IMR-90 (cell line): ENCODE measurements around the gene KRT5. TPM values are rescaled to one million over a fixed set of nuclear protein-coding genes. Genes with fewer than 3 reads are reported as not detected.

Experiments
- ATAC-seq: fragments of 200-7000 bp; cut with Tn5 transposase; 2 replicates; pipeline ENCODE4 v1.9.1; 2020; ENCODE audit warnings: low read depth, mild to moderate bottlenecking, moderate library complexity
- BruUV-seq: library from RNA; stranded (reverse); fragments of 400-500 nt; replicated peaks from 2 replicates; lab custom pipeline; 2021; lab: Mats Ljungman, UMichigan
- CTCF ChIA-PET: fragments of 300-600 bp; formaldehyde crosslinking; extraction: SDS; loops from one replicate; lab custom pipeline; 2021; ENCODE audit warnings: antibody characterized with exemption; lab: Yijun Ruan, JAX
- POLR2A ChIA-PET: fragments of 300-600 bp; sonication (Branson Sonifier 250); formaldehyde crosslinking; loops from one replicate; lab custom pipeline; 2022; ENCODE audit warnings: antibody characterized with exemption; ENCODE audit not compliant: unreplicated experiment; lab: Charles Lee
- DNase-seq: peaks from one replicate; pipeline ENCODE4 v3.0.0; 2013
- H2AFZ ChIP-seq: replicated peaks from 2 replicates; pipeline ENCODE3; 2013; ENCODE audit warnings: low read length, mild to moderate bottlenecking; ENCODE audit not compliant: poor library complexity
- H2AK5ac ChIP-seq: 2 replicates; pipeline ENCODE4 v1.6.1; 2013; ENCODE audit warnings: low read depth, low read length, inconsistent platforms
- H2AK9ac ChIP-seq: replicated peaks from 2 replicates; pipeline ENCODE3; 2013; ENCODE audit warnings: mild to moderate bottlenecking, low read depth, low read length, moderate library complexity; ENCODE audit not compliant: poor library complexity
- H2BK120ac ChIP-seq: 2 replicates; pipeline ENCODE4 v1.6.1; 2013; ENCODE audit warnings: low read depth, low read length, inconsistent platforms
- H2BK15ac ChIP-seq: 3 replicates; pipeline ENCODE4 v1.6.1; 2013; ENCODE audit warnings: low read depth, low read length, inconsistent platforms
- H2BK20ac ChIP-seq: 2 replicates; pipeline ENCODE4 v1.6.1; 2013; ENCODE audit warnings: low read depth, mild to moderate bottlenecking, inconsistent platforms, low read length, moderate library complexity
- H2BK5ac ChIP-seq: 2 replicates; pipeline ENCODE4 v1.6.1; 2013; ENCODE audit warnings: mild to moderate bottlenecking, low read depth, low read length, inconsistent platforms; ENCODE audit not compliant: poor library complexity, severe bottlenecking
- H3K14ac ChIP-seq: replicated peaks from 2 replicates; pipeline ENCODE4 v1.6.1; 2013; ENCODE audit warnings: low read depth, low read length, inconsistent platforms
- H3K18ac ChIP-seq: 2 replicates; pipeline ENCODE4 v1.6.1; 2013; ENCODE audit warnings: low read depth, low read length, control low read depth
- H3K23ac ChIP-seq: 2 replicates; pipeline ENCODE4 v1.6.1; 2013; ENCODE audit warnings: low read depth, low read length, inconsistent platforms
- H3K27ac ChIP-seq: 2 replicates; pipeline ENCODE4 v1.5.1; 2013; ENCODE audit warnings: mild to moderate bottlenecking, control low read depth, low read length; ENCODE audit not compliant: insufficient read depth
- H3K27me3 ChIP-seq: 2 replicates; pipeline ENCODE4 v1.6.1; 2013; ENCODE audit warnings: low read length; ENCODE audit not compliant: control insufficient read depth, insufficient read depth
- H3K36me3 ChIP-seq: 2 replicates; pipeline ENCODE4 v1.6.1; 2013; ENCODE audit warnings: low read length, mixed read lengths; ENCODE audit not compliant: control insufficient read depth, insufficient read depth
- H3K4ac ChIP-seq: 2 replicates; pipeline ENCODE4 v1.6.1; 2013; ENCODE audit warnings: low read depth, low read length, inconsistent platforms
- H3K4me1 ChIP-seq: 2 replicates; pipeline ENCODE4 v1.6.1; 2013; ENCODE audit warnings: low read length, mixed read lengths; ENCODE audit not compliant: control insufficient read depth, insufficient read depth
- H3K4me2 ChIP-seq: 2 replicates; pipeline ENCODE4 v1.6.1; 2013; ENCODE audit warnings: low read depth, mild to moderate bottlenecking, control low read depth, low read length, moderate library complexity
- H3K4me3 ChIP-seq: 2 replicates; pipeline ENCODE4 v1.5.1; 2013; ENCODE audit warnings: low read depth, mild to moderate bottlenecking, control low read depth, low read length, moderate library complexity; ENCODE audit not compliant: insufficient read depth
- H3K56ac ChIP-seq: 2 replicates; pipeline ENCODE4 v1.6.1; 2013; ENCODE audit warnings: low read length, inconsistent platforms; ENCODE audit not compliant: insufficient read depth; ENCODE audit errors: extremely low read depth
- H3K79me1 ChIP-seq, 2 experiments: 2 replicates each; pipeline ENCODE4 v1.6.1; 2013; ENCODE audit warnings: low read length in 2 of 2, inconsistent platforms in 1 of 2, low read depth in 1 of 2
- H3K9ac ChIP-seq: 2 replicates; pipeline ENCODE4 v1.6.1; 2013; ENCODE audit warnings: low read depth, low read length, control low read depth
- H3K9me1 ChIP-seq: 2 replicates; pipeline ENCODE4 v1.6.1; 2013; ENCODE audit warnings: low read length, inconsistent platforms; ENCODE audit not compliant: insufficient read depth
- H3K9me3 ChIP-seq: 2 replicates; pipeline ENCODE4 v1.6.1; 2013; ENCODE audit warnings: low read length; ENCODE audit not compliant: control insufficient read depth, insufficient read depth
- H4K20me1 ChIP-seq: 2 replicates; pipeline ENCODE4 v1.6.1; 2013; ENCODE audit warnings: low read length, inconsistent platforms; ENCODE audit not compliant: insufficient read depth
- H4K5ac ChIP-seq: 2 replicates; pipeline ENCODE4 v1.6.1; 2013; ENCODE audit warnings: mild to moderate bottlenecking, low read depth, low read length, control low read depth
- H4K8ac ChIP-seq, 2 experiments: 2 replicates each; pipeline ENCODE4 v1.6.1; 2013; ENCODE audit warnings: low read depth in 2 of 2, low read length in 2 of 2, control low read depth in 1 of 2, inconsistent platforms in 1 of 2
- H4K91ac ChIP-seq: 2 replicates; pipeline ENCODE4 v1.6.1; 2013; ENCODE audit warnings: low read depth, low read length, inconsistent platforms; ENCODE audit not compliant: insufficient read depth
- BHLHE40 ChIP-seq: fragments of 150-350 bp; IDR thresholded peaks from 2 replicates; pipeline ENCODE4 v1.6.1; 2016; ENCODE audit warnings: mild to moderate bottlenecking, low read depth, low read length
- CEBPB ChIP-seq: IDR thresholded peaks from 2 replicates; pipeline ENCODE4 v1.6.1; 2012; ENCODE audit warnings: low read depth, low read length, improper control_type of control experiment
- CHD1 ChIP-seq: IDR thresholded peaks from 2 replicates; pipeline ENCODE4 v1.6.1; 2012; ENCODE audit warnings: low read depth, low read length, improper control_type of control experiment
- CTCF ChIP-seq: conservative IDR thresholded peaks from 2 replicates; pipeline ENCODE4 v1.5.1; 2012; ENCODE audit warnings: mild to moderate bottlenecking, low read depth, low read length, improper control_type of control experiment
- FOS ChIP-seq: fragments of 150-350 bp; IDR thresholded peaks from 2 replicates; pipeline ENCODE4 v1.6.1; 2016; ENCODE audit warnings: low read depth, low read length
- MAFK ChIP-seq: IDR thresholded peaks from 2 replicates; pipeline ENCODE4 v1.6.1; 2012; ENCODE audit warnings: low read depth, low read length, improper control_type of control experiment
- MAZ ChIP-seq: IDR thresholded peaks from 2 replicates; pipeline ENCODE4 v1.6.1; 2012; ENCODE audit warnings: low read depth, mild to moderate bottlenecking, low read length, improper control_type of control experiment, moderate library complexity, borderline replicate concordance
- MXI1 ChIP-seq: IDR thresholded peaks from 2 replicates; pipeline ENCODE4 v1.6.1; 2012; ENCODE audit warnings: low read depth, mild to moderate bottlenecking, low read length, moderate library complexity, borderline replicate concordance
- NFE2L2 ChIP-seq: fragments of 150-350 bp; IDR thresholded peaks from 2 replicates; pipeline ENCODE4 v1.6.1; 2016; ENCODE audit warnings: low read depth, mild to moderate bottlenecking, low read length
- POLR2A ChIP-seq: IDR thresholded peaks from 2 replicates; pipeline ENCODE4 v1.6.1; 2012; ENCODE audit warnings: mild to moderate bottlenecking, low read depth, low read length
- RCOR1 ChIP-seq: IDR thresholded peaks from 2 replicates; pipeline ENCODE4 v1.6.1; 2012; ENCODE audit warnings: mild to moderate bottlenecking, low read length, improper control_type of control experiment; ENCODE audit not compliant: insufficient replicate concordance
- RFX5 ChIP-seq: IDR thresholded peaks from 2 replicates; pipeline ENCODE4 v1.8.0; 2012; ENCODE audit warnings: low read depth, mild to moderate bottlenecking, low read length, moderate library complexity
- SMC3 ChIP-seq: fragments of 150-350 bp; IDR thresholded peaks from 2 replicates; pipeline ENCODE4 v1.6.1; 2016; ENCODE audit warnings: low read depth, mild to moderate bottlenecking, antibody characterized with exemption, low read length, moderate library complexity
- USF2 ChIP-seq: fragments of 150-350 bp; IDR thresholded peaks from 2 replicates; pipeline ENCODE4 v1.6.1; 2017; ENCODE audit warnings: mild to moderate bottlenecking, antibody characterized with exemption, low read length, low read depth
- WGBS, 2 experiments: methylation state at CpG; one replicate each; pipeline versions ENCODE4 v1.1.5 to v1.1.7; 2013; ENCODE audit warnings: missing lambda C conversion rate in 2 of 2; ENCODE audit not compliant: insufficient read length in 1 of 2; ENCODE audit errors: extremely low coverage in 2 of 2; 5-methylcytosine and 5-hydroxymethylcytosine counted together
- dilution Hi-C: fragments of 300-500 bp; cut with HindIII; formaldehyde crosslinking; loops from one replicate; pipeline ENCODE4 v1.14.3; 2018; ENCODE audit warnings: low sequenced_read_pairs; ENCODE audit not compliant: unreplicated experiment
- in situ Hi-C: fragments of 300-500 bp; cut with MboI; formaldehyde crosslinking; loops from 3 replicates; pipeline ENCODE4 v1.14.3; 2019; ENCODE audit warnings: low sequenced_read_pairs, inconsistent platforms, mixed read lengths
- intact Hi-C: fragments of 100-400 bp; cut with micrococcal nuclease; formaldehyde crosslinking; loops from 2 replicates; pipeline ENCODE4 v1.10.0; 2022
- polyA plus RNA-seq, 3 experiments: library from polyadenylated mRNA; depleted of rRNA; stranded (reverse); fragments of >200 nt; gene quantifications; 2 replicates each; pipeline ENCODE4 v1.2.3, GENCODE V29; 2012; ENCODE audit warnings: low replicate concordance in 1 of 3
- total RNA-seq: library from RNA; depleted of rRNA; stranded (reverse); fragments of >200 nt; gene quantifications from 2 replicates; pipeline ENCODE4 v1.2.3, GENCODE V29; 2012
- TF ChIP-seq, protein P1 (sequence below): fragments of 150-350 bp; IDR thresholded peaks from 2 replicates; pipeline ENCODE4 v1.6.1; 2016; ENCODE audit warnings: low read depth, mild to moderate bottlenecking, low read length, moderate library complexity, borderline replicate concordance

Gene KRT5
- total and polyA plus RNA-seq, 2 of the 4 experiments (the other 2 are of a cell fraction), result not detected

GRCh38 chr12:52518574-52519386 lies 1.4 kb downstream of the KRT5 start:
- Histone ChIP-seq H3K79me1 (no peaks in the 10 kb centered on the region), H3K4me1 (no peaks in the 10 kb centered on the region), H3K4ac (no peak overlapping the region), H3K4me2 (no peak overlapping the region), H3K4me3 (no peak overlapping the region), H4K20me1 (no peaks in the 10 kb centered on the region; the same call in 1 of the 2 replicates), H2AK5ac (no peak overlapping the region), H3K18ac (no peak overlapping the region), H3K27ac (no peak overlapping the region), H2AK9ac (peak overlapping the region; percentile 16), H3K36me3 (no peaks in the 10 kb centered on the region), H4K5ac (no peak overlapping the region), H2AFZ (no peak overlapping the region), H3K9ac (no peak overlapping the region), H2BK15ac (no peak overlapping the region), H2BK5ac (no peak overlapping the region), H3K9me1 (no peaks in the 10 kb centered on the region), H2BK120ac (no peak overlapping the region), H4K91ac (no peak overlapping the region), H2BK20ac (no peak overlapping the region), H3K27me3 (peaks cover 35% of the 10 kb centered on the region), H4K8ac (no peak overlapping the region), H3K14ac (no peak overlapping the region), H3K23ac (no peak overlapping the region), H3K9me3 (no peaks in the 10 kb centered on the region), H3K56ac (no peak overlapping the region)
- no TSS peak for BruUV-seq
- no CpG with 5 or more reads among the region's 8 CpGs for WGBS, 2 experiments
- ChIA-PET POLR2A (no interaction called here), CTCF (interaction anchor here (0.6 kb wide), 1 partner anchor 32 kb away, joined by 7 read pairs; no protein-coding TSS in a partner anchor)
- dilution Hi-C loops, result no loop called here
- intact Hi-C loops, result no loop called here
- DNase-seq (no peak), ATAC-seq (no peak)
- in situ Hi-C loops, result no loop called here
- TF ChIP-seq SMC3, result no peak
- no peak for TF ChIP-seq MAZ
- no peak for TF ChIP-seq NFE2L2
- TF ChIP-seq MXI1, result no peak
- TF ChIP-seq RCOR1, result no peak
- no peak for TF ChIP-seq USF2
- no peak for TF ChIP-seq RFX5
- no peak for TF ChIP-seq BHLHE40
- TF ChIP-seq FOS, result no peak
- no peak for TF ChIP-seq POLR2A
- TF ChIP-seq, protein P1, sequence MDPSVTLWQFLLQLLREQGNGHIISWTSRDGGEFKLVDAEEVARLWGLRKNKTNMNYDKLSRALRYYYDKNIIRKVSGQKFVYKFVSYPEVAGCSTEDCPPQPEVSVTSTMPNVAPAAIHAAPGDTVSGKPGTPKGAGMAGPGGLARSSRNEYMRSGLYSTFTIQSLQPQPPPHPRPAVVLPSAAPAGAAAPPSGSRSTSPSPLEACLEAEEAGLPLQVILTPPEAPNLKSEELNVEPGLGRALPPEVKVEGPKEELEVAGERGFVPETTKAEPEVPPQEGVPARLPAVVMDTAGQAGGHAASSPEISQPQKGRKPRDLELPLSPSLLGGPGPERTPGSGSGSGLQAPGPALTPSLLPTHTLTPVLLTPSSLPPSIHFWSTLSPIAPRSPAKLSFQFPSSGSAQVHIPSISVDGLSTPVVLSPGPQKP, result no peak
- TF ChIP-seq CTCF, result no peak
- TF ChIP-seq MAFK, result no peak
- no peak for TF ChIP-seq CEBPB
- TF ChIP-seq CHD1, result no peak
